HL-60 (cell line): ENCODE data around the gene PUS7.
"Not testable (repeated sequence)": the region's sequence is repeated elsewhere in the genome, so short reads cannot be mapped to it uniquely, and the experiment has no call there.

Experiments
- DNase-seq, 2 experiments: peaks; one replicate each; pipeline ENCODE4 v3.0.0-alpha.2; 2010 to 2020; ENCODE audit warnings: low read depth in 1 of 2, low spot score in 1 of 2
- H3K27ac ChIP-seq: fragments of 250-450 bp; sonication (Bioruptor Pico); replicated peaks from 2 replicates; pipeline ENCODE4 v1.5.1; 2020; ENCODE audit warnings: mild to moderate bottlenecking, moderate library complexity
- H3K27me3 ChIP-seq: fragments of 250-450 bp; sonication (Bioruptor Pico); 2 replicates; pipeline ENCODE4 v1.5.1; 2021; ENCODE audit warnings: mild to moderate bottlenecking, moderate library complexity; ENCODE audit not compliant: insufficient read depth, poor library complexity, severe bottlenecking
- H3K4me3 ChIP-seq: replicated peaks from 2 replicates; pipeline ENCODE4 v1.5.1; 2011; ENCODE audit warnings: mild to moderate bottlenecking, control low read depth, low read length; ENCODE audit not compliant: insufficient read depth
- GABPA ChIP-seq: IDR thresholded peaks from 2 replicates; pipeline ENCODE4 v1.6.1; 2012; ENCODE audit warnings: low read depth
- POLR2AphosphoS5 ChIP-seq: IDR thresholded peaks from 2 replicates; pipeline ENCODE4 v1.6.1; 2012; ENCODE audit warnings: low read depth
- SPI1 ChIP-seq: IDR thresholded peaks from 2 replicates; pipeline ENCODE4 v1.6.1; 2012; ENCODE audit warnings: low read depth, mild to moderate bottlenecking, borderline replicate concordance
- TF ChIP-seq, protein P1 (sequence below): IDR thresholded peaks from 2 replicates; pipeline ENCODE4 v1.6.1; 2012; ENCODE audit warnings: low read depth; ENCODE audit not compliant: insufficient replicate concordance
- TF ChIP-seq, protein P2 (sequence below): IDR thresholded peaks from one replicate; pipeline ENCODE4 v1.5.1; 2011; ENCODE audit warnings: low read length, control low read depth, inconsistent platforms; ENCODE audit not compliant: insufficient read depth

Gene PUS7

DNA sequence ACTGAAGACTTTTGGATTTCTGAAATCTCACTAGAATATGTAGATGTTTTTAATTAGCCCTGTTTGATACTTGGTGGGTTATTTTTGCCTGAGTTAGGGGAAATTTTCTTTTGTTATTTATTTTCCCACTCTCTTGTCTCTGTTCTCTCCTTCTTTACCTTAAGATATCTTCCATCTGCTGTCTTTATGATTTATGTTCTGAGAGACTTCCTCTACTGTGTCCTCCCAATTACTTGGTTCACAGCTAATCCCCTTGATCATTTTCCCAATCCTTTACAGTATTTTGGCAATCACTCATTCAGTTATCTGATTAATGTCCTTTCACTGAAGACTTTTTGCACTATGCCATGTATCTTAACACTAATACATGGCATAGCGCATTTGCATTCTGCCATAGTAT, 83.8 kb downstream of the PUS7 start:
- DNase-seq = no peak
- H3K27ac ChIP-seq = no peak overlapping the region
- TF ChIP-seq, protein P1, sequence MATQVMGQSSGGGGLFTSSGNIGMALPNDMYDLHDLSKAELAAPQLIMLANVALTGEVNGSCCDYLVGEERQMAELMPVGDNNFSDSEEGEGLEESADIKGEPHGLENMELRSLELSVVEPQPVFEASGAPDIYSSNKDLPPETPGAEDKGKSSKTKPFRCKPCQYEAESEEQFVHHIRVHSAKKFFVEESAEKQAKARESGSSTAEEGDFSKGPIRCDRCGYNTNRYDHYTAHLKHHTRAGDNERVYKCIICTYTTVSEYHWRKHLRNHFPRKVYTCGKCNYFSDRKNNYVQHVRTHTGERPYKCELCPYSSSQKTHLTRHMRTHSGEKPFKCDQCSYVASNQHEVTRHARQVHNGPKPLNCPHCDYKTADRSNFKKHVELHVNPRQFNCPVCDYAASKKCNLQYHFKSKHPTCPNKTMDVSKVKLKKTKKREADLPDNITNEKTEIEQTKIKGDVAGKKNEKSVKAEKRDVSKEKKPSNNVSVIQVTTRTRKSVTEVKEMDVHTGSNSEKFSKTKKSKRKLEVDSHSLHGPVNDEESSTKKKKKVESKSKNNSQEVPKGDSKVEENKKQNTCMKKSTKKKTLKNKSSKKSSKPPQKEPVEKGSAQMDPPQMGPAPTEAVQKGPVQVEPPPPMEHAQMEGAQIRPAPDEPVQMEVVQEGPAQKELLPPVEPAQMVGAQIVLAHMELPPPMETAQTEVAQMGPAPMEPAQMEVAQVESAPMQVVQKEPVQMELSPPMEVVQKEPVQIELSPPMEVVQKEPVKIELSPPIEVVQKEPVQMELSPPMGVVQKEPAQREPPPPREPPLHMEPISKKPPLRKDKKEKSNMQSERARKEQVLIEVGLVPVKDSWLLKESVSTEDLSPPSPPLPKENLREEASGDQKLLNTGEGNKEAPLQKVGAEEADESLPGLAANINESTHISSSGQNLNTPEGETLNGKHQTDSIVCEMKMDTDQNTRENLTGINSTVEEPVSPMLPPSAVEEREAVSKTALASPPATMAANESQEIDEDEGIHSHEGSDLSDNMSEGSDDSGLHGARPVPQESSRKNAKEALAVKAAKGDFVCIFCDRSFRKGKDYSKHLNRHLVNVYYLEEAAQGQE = no peak
- TF ChIP-seq POLR2AphosphoS5 (no peak), SPI1 (no peak), GABPA (no peak)
- TF ChIP-seq, protein P2, sequence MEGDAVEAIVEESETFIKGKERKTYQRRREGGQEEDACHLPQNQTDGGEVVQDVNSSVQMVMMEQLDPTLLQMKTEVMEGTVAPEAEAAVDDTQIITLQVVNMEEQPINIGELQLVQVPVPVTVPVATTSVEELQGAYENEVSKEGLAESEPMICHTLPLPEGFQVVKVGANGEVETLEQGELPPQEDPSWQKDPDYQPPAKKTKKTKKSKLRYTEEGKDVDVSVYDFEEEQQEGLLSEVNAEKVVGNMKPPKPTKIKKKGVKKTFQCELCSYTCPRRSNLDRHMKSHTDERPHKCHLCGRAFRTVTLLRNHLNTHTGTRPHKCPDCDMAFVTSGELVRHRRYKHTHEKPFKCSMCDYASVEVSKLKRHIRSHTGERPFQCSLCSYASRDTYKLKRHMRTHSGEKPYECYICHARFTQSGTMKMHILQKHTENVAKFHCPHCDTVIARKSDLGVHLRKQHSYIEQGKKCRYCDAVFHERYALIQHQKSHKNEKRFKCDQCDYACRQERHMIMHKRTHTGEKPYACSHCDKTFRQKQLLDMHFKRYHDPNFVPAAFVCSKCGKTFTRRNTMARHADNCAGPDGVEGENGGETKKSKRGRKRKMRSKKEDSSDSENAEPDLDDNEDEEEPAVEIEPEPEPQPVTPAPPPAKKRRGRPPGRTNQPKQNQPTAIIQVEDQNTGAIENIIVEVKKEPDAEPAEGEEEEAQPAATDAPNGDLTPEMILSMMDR = no peak
- H3K4me3 ChIP-seq = no peak overlapping the region
- H3K27me3 ChIP-seq = no peaks in the 10 kb centered on the region

DNA sequence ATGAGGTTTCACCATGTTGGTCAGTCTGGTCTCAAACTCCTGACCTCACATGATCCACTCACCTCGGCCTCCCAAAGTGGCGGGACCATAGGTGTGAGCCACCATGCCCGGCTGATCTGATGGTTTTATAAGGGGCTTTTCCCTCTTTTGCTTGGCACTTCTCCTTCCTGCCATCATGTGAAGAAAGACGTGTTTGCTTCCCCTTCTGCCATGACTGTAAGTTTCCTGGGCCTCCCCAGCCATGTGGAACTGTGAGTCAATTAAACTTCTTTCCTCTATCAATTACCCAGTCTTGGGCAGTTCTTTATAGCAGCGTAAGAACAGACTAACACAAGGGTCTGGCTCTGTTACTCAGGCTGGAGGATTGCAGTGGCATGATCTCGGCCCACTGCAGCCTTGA, 84.7 kb downstream of the PUS7 start:
- peak overlapping the region; percentile 44 for H3K27ac ChIP-seq
- H3K4me3 ChIP-seq, H3K27me3 ChIP-seq: not testable (repeated sequence)
- peak in 1 of 2 experiments; percentile 51 for DNase-seq
- TF ChIP-seq SPI1 = peak; percentile 29; the same call in 1 of the 2 replicates

DNA sequence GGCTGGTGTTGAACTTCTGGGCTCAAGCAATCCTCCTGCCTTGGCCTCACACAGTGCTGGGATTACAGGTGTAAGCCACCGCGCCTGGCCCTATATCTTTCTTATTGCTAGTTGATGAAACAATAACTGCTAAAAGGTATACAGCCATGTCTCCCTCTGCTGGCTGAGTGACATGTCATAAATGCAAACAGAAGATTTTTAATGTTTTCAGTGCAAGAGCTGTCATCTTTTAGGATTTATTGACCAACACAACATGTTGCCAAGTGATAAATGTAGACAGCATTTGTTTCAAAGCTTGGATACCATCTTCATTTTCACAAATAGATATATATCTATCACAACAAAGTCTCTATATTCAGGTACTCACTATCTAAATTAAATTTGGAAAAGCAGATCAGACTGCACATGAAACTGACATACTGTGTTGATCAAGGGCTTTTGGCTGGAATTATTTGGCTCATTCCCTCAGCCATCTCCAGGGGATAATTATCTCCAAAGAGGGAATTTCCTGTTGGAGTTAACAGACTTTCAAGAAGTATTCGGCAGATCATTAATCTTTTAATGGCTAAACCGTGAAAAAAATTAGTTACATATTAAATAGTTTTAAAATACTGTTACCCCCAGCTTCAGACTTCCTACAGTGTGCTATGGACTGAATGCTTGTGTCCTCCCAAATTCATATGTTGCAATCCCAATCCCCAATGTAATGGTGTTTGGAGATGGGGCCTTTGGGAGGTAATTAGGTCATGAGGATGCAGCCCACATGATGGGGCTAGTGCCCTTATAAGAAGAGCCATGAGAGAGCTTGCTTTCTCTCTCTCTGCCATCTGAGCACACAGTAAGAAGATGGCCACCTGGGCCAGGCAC, 92.1 kb downstream of the PUS7 start:
- DNase-seq = peak in 1 of 2 experiments; percentile 51
- no peaks in the 10 kb centered on the region for H3K27me3 ChIP-seq
- TF ChIP-seq GABPA = no peak
- TF ChIP-seq, protein P2 = peak; percentile 25
- no peak overlapping the region; the same call in 1 of the 2 replicates for H3K27ac ChIP-seq
- H3K4me3 ChIP-seq = no peak overlapping the region

DNA sequence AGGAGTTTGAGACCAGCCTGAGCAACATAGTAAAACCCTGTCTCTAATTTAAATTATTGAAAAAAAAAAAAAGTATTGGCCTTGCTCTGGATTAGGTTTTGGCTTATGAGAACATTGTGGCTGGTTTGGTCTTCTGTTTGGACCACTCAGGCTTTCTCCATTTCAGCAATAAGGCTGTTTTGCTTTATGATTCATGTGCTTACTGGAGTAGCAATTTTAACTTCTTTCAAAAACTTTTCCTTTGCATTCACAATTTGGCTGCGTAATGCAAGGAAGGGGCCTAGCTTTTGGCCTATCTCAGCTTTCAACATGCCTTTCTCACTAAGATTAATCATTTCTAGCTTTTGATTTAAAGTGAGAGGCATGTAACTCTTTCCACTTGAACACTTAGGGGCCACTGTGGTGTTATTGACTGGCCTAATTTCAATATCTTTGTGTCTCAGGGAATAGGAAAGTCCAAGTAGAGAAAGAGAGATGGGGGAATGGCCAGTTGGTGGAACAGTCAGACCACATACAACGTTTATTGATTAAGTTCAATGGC, 95.4 kb downstream of the PUS7 start:
- no peak for DNase-seq
- Histone ChIP-seq H3K4me3 (no peak overlapping the region), H3K27ac (no peak overlapping the region), H3K27me3 (no peaks in the 10 kb centered on the region)
- TF ChIP-seq, protein P1 = no peak
- TF ChIP-seq SPI1 (no peak), POLR2AphosphoS5 (no peak), GABPA (no peak)
- TF ChIP-seq, protein P2 = no peak
